Astrocyte of the spinal cord (primary cell): ENCODE results near the gene ATP1B3.
A peak's percentile ranks its signal among the peaks of the same experiment; 100 is the strongest.
"Not testable (repeated sequence)": the region's sequence is repeated elsewhere in the genome, so short reads cannot be mapped to it uniquely, and the experiment has no call there.

ENCODE experiments used
- DNase-seq: peaks from one replicate; pipeline ENCODE4 v3.0.0; 2011; ENCODE audit warnings: low read depth, low spot score
- H3K4me3 ChIP-seq: 2 replicates; pipeline ENCODE4 v1.5.1; 2011; ENCODE audit warnings: low read depth, mild to moderate bottlenecking, low read length, moderate library complexity
- in situ Hi-C: cut with HindIII; loops from 2 replicates; pipeline ENCODE4 v1.10.0; 2017; ENCODE audit warnings: low sequenced_read_pairs
- TF ChIP-seq, protein P1 (sequence below): IDR thresholded peaks from 2 replicates; pipeline ENCODE4 v1.5.1; 2012; ENCODE audit warnings: low read depth, mild to moderate bottlenecking, low read length, inconsistent platforms

Gene ATP1B3

DNA sequence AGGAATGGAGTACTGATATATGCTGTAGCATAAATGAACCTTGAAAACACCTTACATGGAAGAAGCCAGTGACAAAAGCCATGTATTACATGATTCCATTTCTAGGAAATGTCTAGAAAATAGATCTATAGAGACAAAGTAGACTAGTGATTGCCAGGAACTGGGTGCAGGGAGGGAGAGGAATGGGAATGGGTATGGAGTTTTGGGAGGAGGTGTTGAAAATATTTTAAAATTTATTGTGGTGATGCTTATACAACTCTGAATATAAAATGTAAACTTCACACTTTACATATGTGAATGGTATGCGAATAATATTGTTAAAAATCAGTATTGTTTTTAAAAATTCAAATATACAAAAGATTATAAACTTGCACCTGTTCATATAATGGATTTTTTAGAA is 22.5 kb downstream of the ATP1B3 start:
- no peak for DNase-seq
- in situ Hi-C loops, result no loop called here
- TF ChIP-seq, protein P1, sequence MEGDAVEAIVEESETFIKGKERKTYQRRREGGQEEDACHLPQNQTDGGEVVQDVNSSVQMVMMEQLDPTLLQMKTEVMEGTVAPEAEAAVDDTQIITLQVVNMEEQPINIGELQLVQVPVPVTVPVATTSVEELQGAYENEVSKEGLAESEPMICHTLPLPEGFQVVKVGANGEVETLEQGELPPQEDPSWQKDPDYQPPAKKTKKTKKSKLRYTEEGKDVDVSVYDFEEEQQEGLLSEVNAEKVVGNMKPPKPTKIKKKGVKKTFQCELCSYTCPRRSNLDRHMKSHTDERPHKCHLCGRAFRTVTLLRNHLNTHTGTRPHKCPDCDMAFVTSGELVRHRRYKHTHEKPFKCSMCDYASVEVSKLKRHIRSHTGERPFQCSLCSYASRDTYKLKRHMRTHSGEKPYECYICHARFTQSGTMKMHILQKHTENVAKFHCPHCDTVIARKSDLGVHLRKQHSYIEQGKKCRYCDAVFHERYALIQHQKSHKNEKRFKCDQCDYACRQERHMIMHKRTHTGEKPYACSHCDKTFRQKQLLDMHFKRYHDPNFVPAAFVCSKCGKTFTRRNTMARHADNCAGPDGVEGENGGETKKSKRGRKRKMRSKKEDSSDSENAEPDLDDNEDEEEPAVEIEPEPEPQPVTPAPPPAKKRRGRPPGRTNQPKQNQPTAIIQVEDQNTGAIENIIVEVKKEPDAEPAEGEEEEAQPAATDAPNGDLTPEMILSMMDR, result no peak
- no peak overlapping the region for H3K4me3 ChIP-seq

DNA sequence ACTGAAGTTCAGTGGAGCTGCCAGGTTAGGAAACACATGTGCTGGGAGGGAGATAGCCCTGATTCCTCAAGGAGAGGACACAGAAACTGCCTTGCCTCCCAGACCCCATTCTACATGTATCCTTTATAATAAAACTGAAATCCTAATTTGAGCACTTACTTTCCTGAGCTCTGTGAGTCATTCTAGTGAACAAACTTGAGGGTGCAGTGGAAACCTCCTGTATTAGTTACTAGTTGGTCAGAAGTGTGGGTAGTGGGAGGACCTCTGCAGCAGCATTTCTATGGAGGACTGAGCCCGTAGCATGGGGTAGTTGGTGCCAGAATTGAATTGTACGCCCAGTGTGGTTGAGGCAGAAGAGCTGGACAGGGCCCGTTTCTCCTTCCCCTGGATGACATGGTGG is 23.9 kb downstream of the ATP1B3 start:
- in situ Hi-C loops, result no loop called here
- H3K4me3 ChIP-seq, result no peak overlapping the region
- DNase-seq, result no peak
- TF ChIP-seq, protein P1, result no peak

DNA sequence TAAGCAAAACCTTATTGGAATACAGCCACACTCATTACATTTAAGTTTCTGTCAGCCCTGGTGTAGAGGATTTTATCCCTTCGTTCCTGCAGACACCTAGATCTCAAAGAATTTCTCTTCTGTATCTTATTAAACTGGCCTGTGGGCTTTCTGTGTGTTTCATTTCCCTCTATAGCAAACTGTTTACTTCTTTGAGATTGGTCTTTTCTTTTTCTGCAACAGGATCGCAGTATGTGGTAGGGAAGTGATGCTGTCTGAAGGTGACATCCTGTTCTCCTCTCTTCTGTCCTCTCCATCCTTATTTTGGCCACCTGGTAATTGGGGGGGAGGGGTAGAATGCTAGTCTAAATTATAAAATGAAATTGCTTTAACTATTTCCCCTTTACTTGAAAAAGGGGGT is 25.5 kb downstream of the ATP1B3 start:
- TF ChIP-seq, protein P1, result no peak
- H3K4me3 ChIP-seq, result no peak overlapping the region
- in situ Hi-C loops, result no loop called here
- no peak for DNase-seq

DNA sequence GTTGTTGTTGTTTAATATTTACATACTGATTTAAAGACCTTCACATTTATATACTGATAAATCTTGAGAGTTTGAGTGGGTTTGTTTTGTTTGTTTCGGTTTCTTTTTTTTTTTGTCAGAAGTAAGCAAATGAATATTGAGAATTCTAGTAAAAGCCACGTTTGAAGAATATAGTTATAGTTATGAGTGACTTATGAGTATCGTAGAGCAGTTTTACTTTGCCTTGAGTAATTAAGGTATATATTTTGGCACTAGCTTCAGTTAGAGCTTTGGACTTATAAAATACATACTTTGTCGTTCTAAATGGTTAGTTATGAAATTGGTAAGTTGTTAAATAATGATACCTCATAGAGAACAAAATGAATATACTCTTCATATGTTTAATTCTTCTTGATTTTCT is 27.8 kb downstream of the ATP1B3 start:
- in situ Hi-C loops, result no loop called here

DNA sequence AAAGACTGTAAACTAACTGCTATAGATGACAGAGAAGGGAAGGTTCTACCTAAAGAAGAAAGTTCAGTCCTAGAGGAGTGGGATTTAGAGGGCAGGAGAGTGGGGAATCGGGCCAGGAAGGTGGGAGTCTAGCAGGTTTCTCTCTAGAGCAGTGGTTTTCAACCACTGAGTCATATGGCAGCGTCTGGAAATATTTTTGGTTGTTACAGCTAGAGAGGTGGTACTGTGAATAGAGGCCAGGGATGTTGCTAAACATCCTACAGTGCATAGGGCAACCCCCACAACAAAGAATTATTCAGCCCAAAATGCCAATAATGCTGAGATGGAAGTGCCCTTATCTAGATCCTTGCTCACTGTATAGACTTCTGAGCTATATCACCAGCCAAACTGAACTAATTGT is 28.7 kb downstream of the ATP1B3 start:
- TF ChIP-seq, protein P1, result no peak
- in situ Hi-C loops, result no loop called here
- DNase-seq, result peak; percentile 32
- H3K4me3 ChIP-seq, result no peak overlapping the region

More for the DNA sequence above, 27.8 kb downstream of the ATP1B3 start:
- TF ChIP-seq, protein P1, result no peak
- no peak for DNase-seq
- no peak overlapping the region for H3K4me3 ChIP-seq

DNA sequence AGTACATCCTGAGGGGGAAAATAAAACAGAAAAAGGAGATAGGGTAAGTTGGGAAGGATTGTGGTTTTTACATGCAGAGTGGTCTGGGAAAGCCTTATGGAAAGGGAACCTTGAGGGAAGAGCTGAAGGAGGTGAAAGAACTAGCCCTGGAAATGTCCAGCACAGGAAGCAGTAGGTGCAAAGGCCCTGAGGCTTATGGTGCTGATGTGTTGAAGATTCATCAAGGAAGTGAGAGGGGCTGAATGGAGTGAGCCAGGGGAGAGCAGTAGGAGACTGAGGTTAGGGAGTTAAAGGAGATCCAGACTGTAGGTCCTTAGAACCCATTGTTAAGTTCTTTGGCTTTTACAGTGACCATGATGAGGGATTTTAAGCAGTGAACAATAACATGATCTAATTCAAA is 33.0 kb downstream of the ATP1B3 start:
- in situ Hi-C loops, result no loop called here

DNA sequence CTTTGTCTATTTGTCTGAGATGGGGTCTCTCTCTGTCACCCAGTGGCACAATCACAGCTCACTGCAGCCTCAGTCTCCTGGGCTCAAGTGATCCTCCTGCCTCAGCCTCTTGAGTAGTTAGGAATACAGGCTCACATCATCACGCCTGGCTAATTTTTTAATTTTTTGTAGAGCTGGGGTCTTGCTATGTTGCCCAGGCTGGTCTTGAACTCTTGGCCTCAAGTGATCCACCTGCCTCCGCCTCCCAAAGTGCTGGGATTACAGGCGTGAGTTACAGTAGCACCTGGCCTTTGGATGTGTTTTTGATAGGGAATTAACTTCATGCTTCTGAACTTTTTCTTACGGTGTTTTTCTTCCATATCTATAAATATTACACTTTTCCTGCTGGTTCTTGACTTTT is 33.5 kb downstream of the ATP1B3 start:
- DNase-seq, in situ Hi-C loops, H3K4me3 ChIP-seq: not testable (repeated sequence)

More for the DNA sequence above, 33.0 kb downstream of the ATP1B3 start:
- H3K4me3 ChIP-seq, result no peak overlapping the region
- TF ChIP-seq, protein P1, result no peak
- DNase-seq, result no peak
